HG03457 (cell line): ENCODE results near the gene NDUFA8.

Experiments
- ATAC-seq: cut with Tn5 transposase; IDR thresholded peaks from one replicate; pipeline ENCODE4 v1.9.1; 2021; ENCODE audit warnings: moderate number of reproducible peaks; ENCODE audit not compliant: unreplicated experiment

Gene NDUFA8

GRCh38 chr9:122103985-122104384 lies 55.6 kb downstream of the NDUFA8 start:
- ATAC-seq = no peak

DNA sequence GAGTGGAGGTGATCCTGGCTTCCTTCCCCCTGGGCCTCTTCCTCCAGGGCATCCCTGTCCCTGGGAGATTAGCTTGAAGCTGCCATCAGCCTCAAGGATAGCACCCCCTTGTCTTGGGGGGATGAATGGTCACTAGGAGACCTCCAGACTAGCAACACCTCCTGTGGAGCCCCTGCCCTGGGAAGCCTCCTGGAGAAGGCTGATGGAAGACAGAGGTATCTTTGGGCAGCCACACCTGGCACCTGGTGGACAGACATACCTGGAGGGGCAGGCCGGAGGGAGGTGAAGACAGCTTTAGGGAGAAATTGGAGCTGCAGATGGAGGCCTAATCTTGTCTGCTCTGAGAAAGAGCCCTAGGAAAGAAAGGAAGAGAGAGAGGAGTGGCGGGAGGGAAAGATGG lies 57.4 kb downstream of the NDUFA8 start:
- no peak for ATAC-seq

DNA sequence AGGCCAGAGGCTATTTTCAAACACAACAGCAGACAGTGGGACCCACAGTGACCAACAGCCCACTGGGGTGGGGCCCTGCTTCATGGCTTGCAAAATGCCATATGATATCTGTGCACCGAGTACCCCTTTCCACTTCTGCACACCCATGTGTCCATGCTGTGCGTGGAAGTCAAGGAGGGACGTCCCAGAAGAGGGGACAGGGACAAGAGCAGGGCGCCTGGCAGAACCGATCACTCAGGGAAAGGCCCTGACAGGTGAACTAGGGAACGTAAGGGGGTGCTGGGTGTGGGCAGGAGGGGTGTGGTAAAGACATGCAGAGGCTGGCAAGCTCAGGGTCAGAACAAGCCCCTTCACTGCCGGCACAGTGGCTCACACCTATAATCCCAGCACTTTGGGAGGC lies 58.8 kb downstream of the NDUFA8 start:
- ATAC-seq = no peak

DNA sequence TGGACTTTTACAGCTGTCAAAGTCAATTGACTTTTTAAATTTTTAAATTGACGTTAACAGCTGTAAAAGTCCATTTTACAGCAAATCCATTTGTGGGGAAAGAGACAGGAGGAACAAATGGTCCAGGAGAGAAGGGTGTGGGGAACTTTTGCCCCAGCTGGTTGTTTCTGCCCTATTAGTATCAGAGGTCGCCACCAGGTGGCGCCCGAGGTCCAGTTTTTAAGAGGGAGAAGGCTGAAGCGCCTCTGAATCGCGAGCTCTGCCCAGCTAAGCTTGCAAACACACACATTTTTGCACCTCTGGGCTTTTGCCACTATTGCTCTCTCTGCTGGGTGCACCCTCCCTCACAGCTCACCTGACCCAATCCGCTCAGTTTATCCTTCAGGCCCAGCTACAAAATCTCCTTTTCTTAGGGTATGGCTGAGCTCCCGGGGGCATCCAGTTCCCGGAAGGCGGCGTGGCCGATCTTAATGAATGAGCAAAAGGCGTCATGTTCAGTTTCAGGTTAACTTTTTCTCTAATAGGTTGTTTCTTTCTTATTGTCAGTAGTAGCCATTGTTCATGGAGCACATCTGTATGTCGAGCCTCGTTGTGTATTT lies 60.2 kb downstream of the NDUFA8 start:
- ATAC-seq = no peak

- no peak for ATAC-seq
Measured at GRCh38 chr9:122097679-122098315, 61.8 kb downstream of the NDUFA8 start.

- ATAC-seq = no peak
Measured at GRCh38 chr9:122096620-122097415, 62.8 kb downstream of the NDUFA8 start.

DNA sequence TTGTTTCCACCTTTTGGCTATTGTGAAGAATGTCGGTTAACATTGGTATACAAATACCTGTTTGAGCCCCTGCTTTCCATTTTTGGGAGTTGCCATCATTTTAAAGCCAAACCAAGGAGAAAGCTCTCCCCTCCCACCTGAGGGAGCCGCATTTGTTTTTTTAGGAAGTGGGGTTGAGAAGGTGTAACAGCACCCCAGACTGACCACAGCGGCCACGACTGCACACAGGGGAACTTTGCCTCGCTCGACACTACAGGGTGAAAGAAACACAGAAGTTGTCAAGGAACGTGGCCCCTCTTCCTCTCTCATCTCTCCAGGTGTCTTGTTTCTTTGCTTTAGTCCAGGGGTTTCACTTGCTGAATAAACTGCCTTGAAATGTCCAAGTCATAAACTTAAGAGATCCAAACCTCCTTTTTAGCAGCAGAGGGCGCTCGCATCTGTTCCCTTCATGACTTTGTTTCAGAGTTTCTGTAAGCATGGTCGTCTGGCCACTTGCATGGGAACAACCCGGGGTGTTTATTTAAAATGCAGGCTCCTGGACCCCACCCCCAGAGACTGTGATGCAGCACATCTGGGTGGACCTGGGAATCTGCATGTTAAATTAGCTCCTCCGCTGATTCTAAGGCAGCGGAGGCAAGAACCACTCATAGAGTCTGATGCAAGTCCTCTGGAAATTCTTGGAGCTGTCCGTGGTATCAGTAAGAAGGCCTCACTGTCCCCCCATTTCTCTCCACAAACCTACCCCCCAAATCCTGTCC lies 64.4 kb downstream of the NDUFA8 start:
- no peak for ATAC-seq
